ENCODE data around the gene STRA8.

The STRA8 gene

DNA sequence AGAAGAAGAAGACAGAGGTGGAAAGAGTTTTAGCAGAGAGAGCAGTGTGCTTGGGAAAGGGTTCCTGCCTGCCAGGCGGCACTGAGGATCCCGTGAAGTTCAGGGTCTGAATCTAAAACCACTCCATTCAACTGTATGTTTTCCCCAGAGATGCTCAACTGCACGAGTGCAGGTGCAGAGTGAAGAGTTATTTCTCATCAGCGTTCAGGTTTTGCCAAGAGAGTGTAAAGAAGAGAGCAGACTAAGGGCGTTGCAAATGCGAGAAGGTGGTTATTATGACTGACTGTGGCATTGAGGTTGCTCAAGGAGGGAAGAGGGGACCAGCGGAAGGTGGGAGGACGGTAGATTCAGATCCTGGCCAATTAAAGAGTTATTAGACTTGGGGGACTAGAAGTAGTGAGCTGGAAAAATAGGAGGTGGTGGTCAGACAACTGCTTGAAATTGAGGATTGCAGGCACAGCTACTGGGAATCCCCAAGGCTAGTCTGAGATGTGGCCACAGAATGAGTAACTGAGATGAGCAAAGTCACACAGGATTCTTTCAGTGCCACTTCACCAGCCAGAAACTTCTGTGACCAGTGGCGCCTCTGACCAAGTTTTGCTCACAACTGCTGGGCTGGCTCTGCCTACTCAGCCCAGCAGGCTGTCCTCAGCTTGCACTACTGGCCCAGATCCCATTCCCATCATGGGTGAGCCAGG is 29.1 kb downstream of the STRA8 start:
- in situ Hi-C loops (cut with MboI; ENCODE audit: low sequenced_read_pairs): no loop called here

DNA sequence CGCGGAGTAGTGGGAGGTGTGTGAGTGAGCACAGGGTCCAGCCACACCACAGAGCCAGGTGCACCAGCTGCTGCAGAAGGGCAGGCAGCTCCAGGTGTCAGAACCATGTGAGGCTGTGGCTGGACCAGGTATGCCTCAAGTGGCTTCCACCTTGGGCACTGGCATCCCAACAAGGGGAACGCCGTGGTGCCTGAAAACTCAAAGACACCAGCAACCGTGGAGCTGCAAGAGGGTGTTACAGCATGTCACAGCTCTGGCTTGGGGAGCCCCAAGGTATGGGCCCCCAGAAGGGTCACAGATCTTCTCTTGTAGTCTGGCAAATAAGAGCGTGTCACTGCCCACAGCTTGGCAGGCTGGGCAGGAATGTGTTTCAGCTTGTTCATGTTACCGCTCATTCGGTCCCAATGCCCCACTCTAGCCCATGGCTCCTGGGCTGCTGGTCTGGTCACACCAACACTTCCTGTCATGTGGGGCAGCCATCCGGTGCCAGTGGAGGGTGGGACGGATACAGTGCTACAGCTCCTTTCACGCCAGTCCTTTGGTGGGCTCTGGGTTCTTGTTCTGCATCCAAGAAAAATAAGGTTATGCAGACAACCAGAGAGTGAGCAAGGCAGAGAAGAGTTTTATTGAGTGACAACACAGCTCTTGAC is 29.8 kb downstream of the STRA8 start:
- in situ Hi-C loops (cut with MboI; ENCODE audit: low sequenced_read_pairs): no loop called here

DNA sequence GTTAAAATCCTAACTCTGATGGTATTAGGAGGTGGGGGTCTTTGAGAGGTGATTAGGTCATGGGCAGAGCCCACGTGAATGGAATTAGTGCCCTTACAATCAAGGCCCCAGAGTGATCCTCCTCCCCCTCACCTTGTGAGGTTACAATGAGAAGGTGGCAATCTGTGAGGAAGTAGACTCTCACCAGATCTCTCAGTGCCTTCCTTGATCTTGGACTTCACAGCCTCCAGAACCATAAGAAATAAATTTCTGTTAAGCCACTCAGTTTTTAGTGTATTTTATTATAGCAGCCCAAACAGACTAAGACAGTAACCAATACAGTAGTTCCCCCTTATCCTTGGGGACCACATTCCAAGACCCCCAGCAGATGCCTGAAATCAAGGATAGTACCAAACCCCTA is 32.0 kb downstream of the STRA8 start:
- in situ Hi-C loops (cut with MboI; ENCODE audit: low sequenced_read_pairs): no loop called here

DNA sequence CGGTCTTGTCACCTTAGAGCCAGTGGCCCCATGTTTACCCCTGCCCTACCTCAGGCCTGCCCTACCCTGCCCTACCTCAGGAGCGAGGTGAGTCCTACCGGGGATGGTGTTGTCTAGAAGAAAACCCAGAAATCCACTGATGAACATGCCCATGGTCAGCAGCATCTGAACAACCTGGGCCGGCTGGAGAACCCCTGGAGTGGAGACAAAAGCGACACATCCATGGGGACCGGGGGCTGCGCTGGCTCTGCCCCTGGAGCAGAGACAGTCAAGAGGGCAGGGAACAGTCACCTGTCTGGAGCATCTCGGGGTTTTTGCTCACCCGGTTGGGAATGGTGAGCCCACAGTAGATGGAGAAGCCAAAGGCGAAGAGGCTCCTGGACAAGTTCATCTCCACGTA is 36.3 kb downstream of the STRA8 start:
- in situ Hi-C loops (cut with MboI; ENCODE audit: low sequenced_read_pairs): no loop called here

DNA sequence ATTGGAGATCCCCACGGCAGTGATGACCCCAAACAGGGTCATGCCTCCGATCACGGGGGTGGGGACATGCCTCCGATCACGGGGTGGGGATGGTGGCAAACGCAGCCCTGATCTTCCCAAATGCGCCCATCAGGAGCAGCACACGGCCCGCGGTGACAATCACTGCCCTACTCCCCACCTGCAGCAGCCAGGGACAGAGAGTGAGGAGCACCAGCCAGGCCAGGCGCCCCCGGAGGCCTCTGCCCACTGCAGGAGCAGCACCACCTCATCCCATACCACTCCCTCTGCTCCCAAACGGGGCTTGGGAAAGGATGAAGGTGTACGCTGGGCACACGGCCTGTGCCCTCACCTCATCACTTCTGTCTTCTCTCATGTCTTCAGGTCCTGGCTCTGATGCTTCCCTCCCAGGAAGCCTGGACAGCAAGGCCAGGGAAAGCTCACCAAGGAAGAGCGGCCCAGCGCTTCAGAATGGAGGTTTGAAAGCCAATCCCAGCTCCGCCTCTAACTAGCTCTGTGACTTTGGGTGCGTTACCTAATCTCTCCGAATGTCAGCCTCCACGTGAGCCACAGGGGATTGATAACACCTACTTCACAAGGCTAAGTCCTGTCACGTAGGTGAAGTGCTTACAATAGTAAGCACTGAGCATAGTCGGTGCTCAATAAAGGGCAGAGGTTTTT is 37.1 kb downstream of the STRA8 start:
- in situ Hi-C loops (cut with MboI; ENCODE audit: low sequenced_read_pairs): no loop called here

DNA sequence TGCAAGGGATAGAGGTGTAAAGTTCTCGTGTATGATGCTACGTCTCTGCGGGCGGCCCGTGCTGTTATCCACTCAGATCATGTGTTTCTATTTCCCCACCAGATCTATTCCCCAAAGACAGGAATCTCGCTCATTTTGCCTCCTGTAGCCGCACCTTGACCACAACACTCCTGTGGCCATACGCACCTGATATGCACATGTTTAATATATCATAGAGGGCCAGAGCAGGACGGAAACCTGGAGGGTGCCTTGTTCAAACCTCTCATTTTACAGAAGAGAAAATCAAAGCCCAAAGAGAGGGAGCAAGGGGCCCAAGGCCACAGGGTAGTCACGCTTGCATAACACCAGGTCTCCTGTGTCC is 37.6 kb downstream of the STRA8 start:
- in situ Hi-C loops (cut with MboI; ENCODE audit: low sequenced_read_pairs): no loop called here

DNA sequence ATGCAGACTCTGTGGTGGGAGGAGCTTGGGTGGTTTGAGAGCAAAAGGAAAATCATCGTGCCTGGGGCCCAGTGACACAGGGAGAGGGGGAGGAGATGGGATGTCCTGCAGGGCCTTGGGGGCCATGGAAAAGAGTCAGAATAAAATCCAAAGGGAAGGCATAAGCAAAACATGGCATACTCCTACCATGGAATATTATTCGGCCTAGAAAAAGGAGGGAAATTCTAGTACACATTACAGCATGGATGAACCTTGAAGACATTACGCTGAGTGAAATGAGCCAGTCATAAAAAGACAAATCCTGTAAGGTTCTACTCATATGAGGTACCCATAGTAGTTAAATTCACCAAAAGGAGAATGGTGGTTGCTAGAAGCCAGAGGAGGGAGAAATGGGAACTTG is 38.7 kb downstream of the STRA8 start:
- in situ Hi-C loops (cut with MboI; ENCODE audit: low sequenced_read_pairs): no loop called here

DNA sequence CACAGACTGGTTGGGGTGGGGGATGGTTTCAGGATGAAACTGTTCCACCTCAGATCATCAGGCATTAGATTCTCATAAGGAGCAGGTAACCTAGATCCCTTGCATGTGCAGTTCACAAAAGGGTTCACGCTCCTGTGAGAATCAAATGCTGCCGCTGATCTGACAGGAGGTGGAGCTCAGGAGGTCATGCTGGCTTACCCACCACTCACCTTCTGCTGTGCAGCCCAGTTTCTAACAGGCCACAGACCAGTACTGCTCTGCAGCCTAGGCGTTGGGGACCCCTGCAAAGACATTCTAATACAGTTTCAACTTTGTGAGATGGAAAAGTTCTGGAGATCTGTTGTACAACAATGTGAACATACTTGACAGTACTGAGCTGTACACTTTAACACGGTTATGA is 39.9 kb downstream of the STRA8 start:
- in situ Hi-C loops (cut with MboI; ENCODE audit: low sequenced_read_pairs): no loop called here

DNA sequence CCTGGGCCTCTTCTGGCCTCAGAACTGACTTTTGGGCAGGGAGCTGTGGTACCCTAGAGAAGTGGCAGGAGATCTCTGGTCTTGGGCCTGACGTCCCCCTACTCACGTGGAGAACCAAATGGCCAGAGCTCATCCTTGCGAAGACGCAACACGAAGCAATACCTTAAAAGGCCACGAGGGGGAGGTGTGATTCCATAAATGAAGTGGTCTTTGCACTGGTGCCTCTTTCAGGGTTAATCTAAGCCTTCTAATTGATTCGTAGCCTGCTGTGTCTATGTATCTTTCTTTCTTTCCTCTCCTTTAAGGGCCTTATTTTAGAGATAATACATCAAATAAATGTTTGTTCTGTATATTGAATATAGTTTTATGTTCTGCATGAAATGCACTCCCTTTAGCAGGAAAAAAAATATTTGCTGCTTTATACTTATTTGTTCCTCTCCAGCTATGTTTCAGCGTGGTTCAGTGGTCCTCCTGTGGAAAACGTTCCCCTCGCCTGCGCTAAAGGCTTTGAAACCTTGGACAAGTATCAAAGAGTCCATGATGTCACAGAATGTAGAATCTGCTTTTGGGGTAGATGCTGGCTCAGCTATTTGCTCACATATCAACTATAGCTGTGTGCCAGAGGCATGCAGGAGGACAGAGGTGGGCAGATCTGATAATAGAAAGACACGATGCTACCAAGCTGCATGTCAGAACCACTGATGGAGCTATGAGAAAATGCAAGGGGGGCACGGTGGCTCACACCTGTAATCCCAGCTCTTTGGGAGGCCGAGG is 41.0 kb downstream of the STRA8 start:
- in situ Hi-C loops (cut with MboI; ENCODE audit: low sequenced_read_pairs): loop anchor here (25.0 kb wide), 1 partner anchor 288 kb away; the partner anchor contains the start of gene NUP205

DNA sequence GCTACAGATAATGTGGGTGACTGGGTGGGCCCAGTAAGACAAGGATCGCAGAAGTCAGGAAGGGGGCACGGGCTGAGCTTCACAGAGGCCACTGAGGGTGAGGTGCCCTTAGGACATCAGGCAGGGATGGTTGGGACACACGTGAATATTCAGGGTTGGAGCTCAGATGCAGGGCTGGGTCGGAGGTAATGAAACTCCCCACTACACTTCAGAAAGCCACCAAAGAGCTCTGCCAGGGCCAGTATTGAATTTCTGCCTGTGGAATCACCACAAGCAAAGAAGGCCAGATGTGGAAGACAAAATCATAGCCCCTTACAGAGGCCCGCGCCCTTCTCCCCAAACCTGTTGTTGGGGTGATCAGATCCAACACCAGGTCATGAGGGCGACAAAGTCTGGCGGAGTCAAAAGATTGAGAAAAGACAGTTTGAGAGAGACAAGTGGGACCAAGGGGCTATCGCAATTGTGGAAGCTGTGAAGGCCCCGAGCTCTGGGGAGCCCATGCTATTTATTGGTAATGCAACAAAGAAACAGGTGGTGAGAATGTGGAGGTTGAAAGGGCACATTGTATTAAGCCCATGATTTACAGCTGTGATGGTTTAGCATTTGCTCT is 42.4 kb downstream of the STRA8 start:
- in situ Hi-C loops (cut with MboI; ENCODE audit: low sequenced_read_pairs): loop anchor here (25.0 kb wide), 1 partner anchor 286 kb away; the partner anchor contains the start of gene NUP205

DNA sequence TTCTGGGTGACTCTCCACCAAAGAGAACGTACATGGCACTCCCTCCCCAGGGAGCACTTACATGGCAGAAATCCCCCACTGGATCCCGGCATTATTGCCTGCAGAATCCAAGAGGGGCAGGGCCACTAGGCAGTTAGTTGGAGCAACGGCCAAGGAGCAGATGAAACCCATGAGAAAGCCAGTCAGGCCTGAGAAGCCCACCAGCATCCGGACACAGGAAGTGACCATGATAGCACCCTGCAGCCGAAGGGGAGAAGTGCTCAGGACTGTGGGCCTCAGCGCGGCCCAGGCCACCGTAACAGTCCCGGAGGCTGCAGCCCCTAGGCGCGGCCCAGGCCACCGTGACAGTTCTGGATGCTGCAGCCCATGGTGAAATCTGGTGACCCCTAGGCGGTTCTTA is 43.5 kb downstream of the STRA8 start:
- in situ Hi-C loops (cut with MboI; ENCODE audit: low sequenced_read_pairs): loop anchor here (25.0 kb wide), 1 partner anchor 285 kb away; the partner anchor contains the start of gene NUP205

DNA sequence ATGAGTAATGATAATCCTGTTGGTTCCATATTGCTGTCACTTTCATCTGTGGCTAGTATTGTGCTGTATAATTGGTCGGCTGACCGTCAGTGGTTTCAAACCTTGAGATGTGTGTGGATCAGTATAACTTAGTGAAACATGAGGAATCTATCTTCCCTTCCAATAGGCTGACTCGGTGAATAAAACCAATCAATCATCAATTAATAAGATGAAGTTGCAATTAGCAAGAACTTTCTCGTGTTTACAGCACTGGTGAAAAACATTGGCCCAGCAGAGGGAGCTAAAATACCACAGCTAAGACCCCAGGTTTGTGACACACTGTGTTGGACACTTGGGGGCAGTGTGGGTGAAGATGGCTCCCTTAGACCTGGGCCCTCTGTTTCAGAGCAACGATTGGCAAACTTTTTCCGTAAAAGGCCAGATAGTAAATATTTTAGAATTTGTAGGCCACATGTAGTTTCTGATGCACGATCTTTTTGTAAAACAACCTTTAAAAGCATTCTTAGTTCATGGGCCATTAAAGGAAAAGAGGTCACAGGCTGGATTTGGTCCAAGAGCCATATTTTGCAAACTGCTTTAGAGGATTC is 47.8 kb downstream of the STRA8 start:
- in situ Hi-C loops (cut with MboI; ENCODE audit: low sequenced_read_pairs): loop anchor here (25.0 kb wide), 1 partner anchor 281 kb away; the partner anchor contains the start of gene NUP205

DNA sequence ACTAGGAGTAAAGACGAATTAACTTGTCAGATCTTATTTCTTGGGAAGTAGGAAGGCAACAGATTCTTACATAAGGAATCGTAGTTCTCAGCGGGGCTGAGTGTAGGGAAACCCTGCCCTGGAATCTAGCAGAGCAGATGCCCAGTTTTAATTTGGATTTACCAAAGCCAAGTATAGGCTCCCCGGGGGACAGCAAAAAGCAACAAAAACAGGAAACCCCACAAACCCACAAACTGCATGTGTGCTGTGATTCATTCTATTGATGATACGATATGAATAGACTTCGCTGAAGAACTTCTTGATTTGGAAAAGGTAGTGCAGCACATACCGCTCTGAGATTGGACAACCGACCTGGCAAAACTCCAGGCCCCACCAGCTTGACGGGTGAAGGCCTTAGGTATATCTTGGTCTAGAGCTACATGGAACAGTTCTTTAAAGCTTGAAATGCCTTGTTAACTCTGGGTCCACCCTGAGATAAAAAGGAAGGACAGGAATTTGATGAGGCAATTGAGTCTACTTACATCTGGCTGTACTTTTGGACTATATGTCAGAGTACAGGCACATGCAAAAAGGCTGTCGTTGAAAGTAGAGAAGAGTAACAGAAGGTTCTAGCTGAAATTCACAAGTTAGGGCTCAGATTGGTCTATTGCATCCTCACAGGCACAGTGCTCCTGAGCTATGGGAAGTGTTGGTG is 49.1 kb downstream of the STRA8 start:
- in situ Hi-C loops (cut with MboI; ENCODE audit: low sequenced_read_pairs): loop anchor here (25.0 kb wide), 1 partner anchor 280 kb away; the partner anchor contains the start of gene NUP205

DNA sequence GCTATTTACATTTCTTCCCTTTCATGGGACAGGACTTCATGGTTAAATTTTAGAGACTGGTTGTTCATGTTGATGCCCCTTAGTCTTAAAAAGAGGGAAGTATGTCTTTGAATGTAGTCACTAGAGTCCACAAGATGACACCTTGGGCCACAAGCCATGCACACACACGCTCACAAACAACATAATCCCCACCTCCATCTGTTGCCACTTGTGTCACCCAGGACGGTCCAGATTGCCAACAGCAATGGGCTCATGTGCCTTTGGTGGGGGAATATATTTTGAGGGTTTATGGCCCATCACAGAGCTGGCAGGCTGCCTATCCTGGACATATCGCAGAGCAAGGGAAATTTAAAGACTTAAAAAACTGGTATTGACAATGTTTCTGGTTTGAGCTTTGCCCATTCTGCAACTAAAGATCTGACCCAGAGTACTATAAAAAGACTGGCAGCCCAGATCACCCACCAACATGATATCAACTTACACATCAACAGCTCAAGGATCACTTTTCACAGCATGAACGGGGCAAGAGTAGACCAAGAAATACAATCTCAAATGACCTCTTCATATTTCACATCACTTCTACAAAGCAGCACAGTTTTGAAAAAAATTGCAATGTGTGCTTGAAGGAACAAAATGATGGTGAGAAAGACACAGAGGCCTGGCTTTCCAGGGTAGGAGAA is 50.5 kb downstream of the STRA8 start:
- in situ Hi-C loops (cut with MboI; ENCODE audit: low sequenced_read_pairs): loop anchor here (25.0 kb wide), 1 partner anchor 278 kb away; the partner anchor contains the start of gene NUP205

DNA sequence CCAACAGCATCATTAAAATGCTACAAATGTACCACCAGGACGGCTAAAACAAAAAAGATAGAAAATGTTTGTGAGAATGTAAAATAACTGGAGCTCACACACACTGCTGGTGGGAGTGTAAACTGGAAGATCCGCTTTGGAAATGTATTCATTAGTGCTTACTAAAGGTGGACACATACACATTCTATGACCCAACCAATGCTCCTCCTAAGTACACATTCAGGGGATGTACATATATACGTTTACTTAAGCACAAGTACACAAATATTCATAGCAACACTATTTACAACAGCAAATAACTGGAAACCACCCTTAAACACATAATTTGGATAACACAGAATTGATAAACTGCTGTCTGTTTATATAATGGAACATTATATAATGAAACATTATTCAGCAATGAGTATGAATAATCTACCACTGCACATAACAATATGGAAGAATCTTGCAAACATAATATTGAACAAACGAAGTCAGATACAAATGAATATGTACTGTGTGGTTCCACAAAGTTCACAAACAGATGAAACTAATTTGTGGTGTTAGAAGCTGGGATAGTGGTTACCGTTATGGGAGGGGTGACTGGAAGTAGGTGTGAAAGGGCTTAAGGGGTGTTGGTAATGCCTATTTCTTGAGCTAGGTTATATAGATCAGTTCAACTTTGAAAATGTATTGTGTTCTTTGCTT is 52.1 kb downstream of the STRA8 start:
- in situ Hi-C loops (cut with MboI; ENCODE audit: low sequenced_read_pairs): loop anchor here (25.0 kb wide), 1 partner anchor 277 kb away; the partner anchor contains the start of gene NUP205

DNA sequence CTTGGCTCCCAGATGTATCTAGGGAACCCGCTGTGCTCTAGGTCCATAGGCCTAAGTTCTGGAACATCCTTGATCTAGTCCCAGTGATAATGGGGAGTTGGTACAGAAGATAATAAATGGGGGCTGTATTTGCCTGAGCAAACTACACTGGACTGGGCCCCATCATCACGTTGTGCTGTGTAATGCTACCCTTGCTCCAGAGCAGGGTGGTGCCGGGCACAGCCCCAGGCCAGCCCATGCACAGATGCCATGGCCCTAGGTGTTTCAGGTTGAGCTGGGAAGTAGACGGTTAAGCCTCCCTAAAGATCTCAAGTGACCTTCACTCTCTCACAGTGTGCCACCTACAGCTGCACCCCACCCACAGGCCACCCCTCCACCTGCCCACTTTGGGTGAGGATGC is 53.2 kb downstream of the STRA8 start:
- in situ Hi-C loops (cut with MboI; ENCODE audit: low sequenced_read_pairs): loop anchor here (25.0 kb wide), 1 partner anchor 275 kb away; the partner anchor contains the start of gene NUP205

DNA sequence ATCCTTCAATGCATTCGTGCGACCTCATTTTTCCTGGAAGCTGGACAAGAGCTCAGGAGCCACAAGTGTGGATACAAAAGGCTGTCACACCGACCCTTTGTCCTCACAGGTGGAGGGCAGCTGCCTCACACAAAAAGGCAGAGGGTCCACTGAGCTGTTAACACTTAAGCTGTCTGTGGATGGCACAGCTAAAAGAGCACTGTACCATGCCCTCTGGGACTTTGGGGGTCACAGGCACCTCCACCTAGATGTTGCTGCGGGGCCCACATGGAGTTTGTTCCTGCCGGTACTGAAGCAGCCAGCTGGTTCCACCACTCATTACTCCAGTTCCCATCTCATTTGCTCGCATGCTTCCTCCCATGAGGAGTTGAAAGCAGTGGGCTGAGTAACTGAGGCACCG is 57.0 kb downstream of the STRA8 start:
- in situ Hi-C loops (cut with MboI; ENCODE audit: low sequenced_read_pairs): loop anchor here (25.0 kb wide), 1 partner anchor 272 kb away; the partner anchor contains the start of gene NUP205

DNA sequence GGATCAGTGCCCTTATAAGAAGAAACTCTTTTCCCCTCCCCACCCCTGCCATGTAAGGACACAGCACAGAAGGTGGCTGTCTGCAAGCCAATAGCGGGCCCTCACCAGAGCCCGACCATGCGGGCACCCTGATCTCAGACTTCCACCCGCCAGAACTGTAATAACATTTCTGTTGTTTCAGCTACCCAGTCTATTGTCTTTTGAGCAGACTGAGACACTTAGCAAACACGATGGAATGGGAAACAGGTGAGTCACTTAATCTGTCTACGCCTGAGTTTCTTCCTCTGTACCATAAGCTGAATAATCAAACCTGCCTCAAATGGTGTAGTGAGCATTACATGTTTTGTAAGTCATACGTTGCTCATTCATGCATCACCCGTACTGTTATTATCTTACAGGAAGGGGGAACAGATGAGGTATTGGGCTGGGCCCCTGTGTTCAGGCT is 58.2 kb downstream of the STRA8 start:
- in situ Hi-C loops (cut with MboI; ENCODE audit: low sequenced_read_pairs): loop anchor here (25.0 kb wide), 1 partner anchor 270 kb away; the partner anchor contains the start of gene NUP205
